VCaP (cell line): Measurements from ENCODE around the gene FOXL2.

Experiments
- H3K27ac ChIP-seq: fragments of 450-650 bp; 2 replicates; pipeline ENCODE4 v1.5.1; 2017
- CTCF ChIP-seq: fragments of 450-650 bp; conservative IDR thresholded peaks from 2 replicates; pipeline ENCODE4 v1.5.1; 2017; ENCODE audit warnings: mild to moderate bottlenecking, moderate library complexity

FOXL2 gene

DNA sequence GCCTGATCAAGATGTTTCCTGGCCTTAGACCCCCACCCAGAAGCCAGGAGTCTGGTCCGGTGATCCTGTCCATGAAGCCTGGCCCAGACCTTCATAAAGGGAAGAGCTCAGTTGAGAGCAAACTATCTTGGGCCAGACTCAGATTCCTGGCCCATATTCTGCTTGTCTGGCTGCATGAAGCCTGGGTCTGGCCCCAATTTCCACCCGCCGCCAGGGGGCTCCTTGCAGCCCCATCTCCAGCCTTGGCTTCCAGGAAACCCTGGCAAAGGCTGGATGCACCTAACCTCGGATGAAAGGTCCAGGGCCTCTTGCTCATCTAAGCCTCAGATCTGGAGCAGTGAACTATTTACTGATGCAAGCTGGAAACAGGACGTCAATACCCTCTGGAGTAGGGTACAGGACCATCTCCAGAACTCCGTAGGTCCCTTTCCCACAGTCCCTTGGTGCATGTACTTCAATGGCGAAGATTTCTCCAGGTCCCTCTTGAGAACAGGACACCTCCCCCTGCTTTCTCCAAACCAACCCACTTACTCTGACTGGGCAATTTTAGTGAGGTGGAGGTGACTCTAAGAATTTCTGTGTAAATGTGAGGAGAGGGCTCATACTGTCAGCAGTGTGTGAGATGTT is 5.6 kb downstream of the FOXL2 start:
- TF ChIP-seq CTCF: peak; percentile 52
- H3K27ac ChIP-seq: no peak overlapping the region

- TF ChIP-seq CTCF: no peak
- no peak overlapping the region for H3K27ac ChIP-seq
Observed at GRCh38 chr3:138940446-138940845, 6.5 kb downstream of the FOXL2 start.

DNA sequence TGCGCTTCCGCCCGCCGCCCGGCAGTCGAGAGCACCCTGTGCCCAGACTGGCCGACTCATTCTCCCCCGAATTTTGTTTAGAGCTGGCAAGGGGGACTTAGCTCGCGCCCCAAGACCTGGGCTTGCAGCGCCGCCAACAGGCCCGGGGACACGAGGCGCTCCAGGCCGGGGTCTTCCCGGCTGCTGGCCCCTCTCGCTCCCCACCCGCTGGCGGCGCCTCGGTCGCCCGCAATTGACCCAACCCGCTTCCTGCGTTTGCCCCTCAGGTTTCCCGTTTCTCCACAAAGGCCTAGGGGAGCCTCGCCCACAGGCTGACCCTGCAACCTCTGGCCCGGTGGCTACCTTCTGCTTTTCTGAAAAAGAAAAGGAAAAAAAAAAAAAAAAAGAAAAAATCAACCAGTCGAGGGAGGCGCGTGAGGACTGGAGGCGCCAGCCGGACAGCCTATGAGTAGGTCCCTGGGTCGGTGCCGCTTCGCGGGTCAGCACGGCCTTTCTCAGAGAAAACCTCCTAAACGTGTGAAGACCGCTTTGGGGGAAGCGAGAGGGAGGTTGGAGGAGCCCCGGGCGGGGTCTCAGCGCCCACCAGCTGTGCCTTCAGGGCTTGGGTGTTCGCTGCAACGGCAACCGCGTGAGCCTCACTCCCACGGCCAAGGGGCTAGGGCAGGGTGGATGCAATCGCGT is 7.2 kb downstream of the FOXL2 start:
- H3K27ac ChIP-seq: no peak overlapping the region
- TF ChIP-seq CTCF: no peak

- H3K27ac ChIP-seq: no peak overlapping the region
- no peak for TF ChIP-seq CTCF
Observed at GRCh38 chr3:138938877-138939560, 7.9 kb downstream of the FOXL2 start.

GRCh38 chr3:138938056-138938876 is 8.7 kb downstream of the FOXL2 start:
- H3K27ac ChIP-seq: no peak overlapping the region
- TF ChIP-seq CTCF: no peak

DNA sequence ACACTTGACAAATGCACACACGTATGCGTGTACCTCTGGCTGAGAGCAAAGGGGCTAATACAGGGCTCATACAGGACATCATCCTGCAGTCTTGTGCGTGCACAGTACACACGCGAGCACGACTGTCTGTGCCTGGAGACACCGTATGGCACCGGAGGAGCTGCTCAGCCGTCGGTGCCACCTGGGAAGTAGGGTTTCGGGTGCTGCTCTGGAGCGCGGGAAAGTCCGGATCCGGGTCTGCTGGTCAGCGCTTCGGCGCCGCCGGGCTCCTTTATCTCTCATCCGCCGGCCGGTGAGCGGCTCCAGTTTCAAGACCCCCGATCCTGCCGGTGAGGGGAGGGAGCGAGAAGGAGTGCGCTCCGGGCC is 9.3 kb downstream of the FOXL2 start:
- H3K27ac ChIP-seq: no peak overlapping the region
- no peak for TF ChIP-seq CTCF
